H9 (cell line): Measurements from ENCODE around the gene DMRT1. TPM values are rescaled to one million over a fixed set of nuclear protein-coding genes. Genes with fewer than 3 reads are reported as not detected.

Experiments used
- DNase-seq: peaks from one replicate; pipeline ENCODE4 v3.0.0-alpha.2; 2017
- H2AFZ ChIP-seq: one replicate; pipeline ENCODE4 v1.6.1; 2013; ENCODE audit warnings: mild to moderate bottlenecking, low read length, control low read depth, moderate library complexity
- H2AK5ac ChIP-seq: 2 replicates; pipeline ENCODE4 v1.6.1; 2013; ENCODE audit warnings: low read length, control low read depth, mixed read lengths; ENCODE audit not compliant: insufficient read length
- H2BK120ac ChIP-seq: one replicate; pipeline ENCODE4 v1.6.1; 2013; ENCODE audit warnings: low read depth, mild to moderate bottlenecking, low read length, control low read depth, inconsistent platforms; ENCODE audit not compliant: poor library complexity, severe bottlenecking
- H2BK12ac ChIP-seq: 2 replicates; pipeline ENCODE4 v1.6.1; 2013; ENCODE audit warnings: low read length, control low read depth, mixed read lengths, low read depth; ENCODE audit not compliant: insufficient read length
- H2BK15ac ChIP-seq: 2 replicates; pipeline ENCODE4 v1.6.1; 2013; ENCODE audit warnings: low read depth, low read length, control low read depth
- H2BK20ac ChIP-seq: one replicate; pipeline ENCODE4 v1.6.1; 2013; ENCODE audit warnings: low read depth, mild to moderate bottlenecking, low read length, control low read depth, inconsistent platforms; ENCODE audit not compliant: poor library complexity, severe bottlenecking
- H2BK5ac ChIP-seq: 2 replicates; pipeline ENCODE4 v1.6.1; 2013; ENCODE audit warnings: low read length, control low read depth, mixed read lengths; ENCODE audit not compliant: insufficient read length
- H3K14ac ChIP-seq: 2 replicates; pipeline ENCODE4 v1.6.1; 2013; ENCODE audit warnings: low read length, control low read depth; ENCODE audit not compliant: insufficient read depth
- H3K18ac ChIP-seq: 2 replicates; pipeline ENCODE4 v1.6.1; 2013; ENCODE audit warnings: low read depth, mild to moderate bottlenecking, mixed read lengths, low read length, control low read depth; ENCODE audit not compliant: insufficient read length
- H3K23ac ChIP-seq: 2 replicates; pipeline ENCODE4 v1.6.1; 2013; ENCODE audit warnings: low read length, control low read depth, mixed read lengths, low read depth; ENCODE audit not compliant: insufficient read length
- H3K23me2 ChIP-seq: 2 replicates; pipeline ENCODE4 v1.6.1; 2013; ENCODE audit warnings: low read depth, mild to moderate bottlenecking, mixed read lengths, low read length, control low read depth; ENCODE audit not compliant: insufficient read length, poor library complexity, severe bottlenecking
- H3K27ac ChIP-seq: 2 replicates; pipeline ENCODE4 v1.5.1; 2013; ENCODE audit warnings: low read length, control low read depth, mixed read lengths, low read depth; ENCODE audit not compliant: insufficient read length
- H3K27me3 ChIP-seq: 2 replicates; pipeline ENCODE4 v1.6.1; 2013; ENCODE audit warnings: low read length, control low read depth, inconsistent platforms; ENCODE audit not compliant: insufficient read depth
- H3K4ac ChIP-seq: 2 replicates; pipeline ENCODE4 v1.6.1; 2013; ENCODE audit warnings: low read depth, mild to moderate bottlenecking, control low read depth, inconsistent platforms, low read length, moderate library complexity
- H3K4me1 ChIP-seq: 2 replicates; pipeline ENCODE4 v1.6.1; 2013; ENCODE audit warnings: low read length, control low read depth, inconsistent platforms; ENCODE audit not compliant: insufficient read depth
- H3K4me2 ChIP-seq: 2 replicates; pipeline ENCODE4 v1.6.1; 2013; ENCODE audit warnings: low read length, control low read depth, mixed read lengths; ENCODE audit not compliant: insufficient read length, insufficient read depth
- H3K56ac ChIP-seq: 2 replicates; pipeline ENCODE4 v1.6.1; 2013; ENCODE audit warnings: low read depth, mild to moderate bottlenecking, mixed read lengths, low read length, control low read depth; ENCODE audit not compliant: insufficient read length
- H3K79me1 ChIP-seq: 2 replicates; pipeline ENCODE4 v1.6.1; 2013; ENCODE audit warnings: low read depth, mild to moderate bottlenecking, moderate library complexity, low read length, control low read depth, inconsistent platforms; ENCODE audit not compliant: insufficient read depth, poor library complexity, severe bottlenecking
- H3K79me2 ChIP-seq: 2 replicates; pipeline ENCODE4 v1.6.1; 2013; ENCODE audit warnings: low read length, control low read depth, inconsistent platforms; ENCODE audit not compliant: insufficient read depth
- H3K9ac ChIP-seq: 2 replicates; pipeline ENCODE4 v1.6.1; 2013; ENCODE audit warnings: low read length, control low read depth, mixed read lengths; ENCODE audit not compliant: insufficient read length; ENCODE audit errors: extremely low read depth
- H3K9me3 ChIP-seq: one replicate; pipeline ENCODE4 v1.6.1; 2013; ENCODE audit warnings: low read depth, low read length, inconsistent platforms; ENCODE audit not compliant: control insufficient read depth
- H3T11ph ChIP-seq: one replicate; pipeline ENCODE4 v1.6.1; 2013; ENCODE audit warnings: mild to moderate bottlenecking, low read length, control low read depth, inconsistent platforms
- H4K20me1 ChIP-seq: one replicate; pipeline ENCODE4 v1.6.1; 2013; ENCODE audit not compliant: control insufficient read depth, insufficient read length, insufficient read depth
- H4K5ac ChIP-seq: 2 replicates; pipeline ENCODE4 v1.6.1; 2013; ENCODE audit warnings: low read depth, mild to moderate bottlenecking, mixed read lengths, low read length, control low read depth; ENCODE audit not compliant: insufficient read length
- H4K8ac ChIP-seq: replicated peaks from 2 replicates; pipeline ENCODE4 v1.6.1; 2013; ENCODE audit warnings: low read length, control low read depth, mixed read lengths, low read depth; ENCODE audit not compliant: insufficient read length
- H4K91ac ChIP-seq: 2 replicates; pipeline ENCODE4 v1.6.1; 2013; ENCODE audit warnings: low read depth, mild to moderate bottlenecking, moderate library complexity, mixed read lengths, low read length, control low read depth; ENCODE audit not compliant: insufficient read length
- H3K27ac Mint-ChIP-seq, 3 experiments: 2 replicates in 2 of 3; 3 replicates in 1 of 3; pipeline ENCODE4 v1.8.0; 2020 to 2021; ENCODE audit warnings: mixed read lengths in 3 of 3, mild to moderate bottlenecking in 1 of 3, moderate library complexity in 1 of 3
- H3K27me3 Mint-ChIP-seq: 2 replicates; pipeline ENCODE4 v1.8.0; 2021; ENCODE audit warnings: low read depth, mild to moderate bottlenecking, moderate library complexity, mixed read lengths
- H3K36me3 Mint-ChIP-seq, 3 experiments: 2 replicates in 2 of 3; 3 replicates in 1 of 3; pipeline ENCODE4 v1.8.0; 2020 to 2021; ENCODE audit warnings: low read depth in 3 of 3, mixed read lengths in 3 of 3; ENCODE audit not compliant: insufficient read depth in 1 of 3
- H3K4me1 Mint-ChIP-seq, 2 experiments: 2 replicates each; pipeline ENCODE4 v1.8.0; 2020; ENCODE audit warnings: mixed read lengths in 2 of 2
- H3K4me3 Mint-ChIP-seq, 2 experiments: 2 replicates in 1 of 2; 3 replicates in 1 of 2; pipeline ENCODE4 v1.8.0; 2020 to 2021; ENCODE audit warnings: mild to moderate bottlenecking in 2 of 2, mixed read lengths in 2 of 2, moderate library complexity in 1 of 2
- H3K9me3 Mint-ChIP-seq, 2 experiments: 2 replicates in 1 of 2; 3 replicates in 1 of 2; pipeline ENCODE4 v1.8.0; 2020; ENCODE audit warnings: mild to moderate bottlenecking in 2 of 2, mixed read lengths in 2 of 2, moderate library complexity in 1 of 2
- WGBS: extraction: QIAGEN DNeasy Blood & Tissue Kit; methylation state at CpG from one replicate; pipeline ENCODE4 v1.1.7; 2013; ENCODE audit warnings: missing lambda C conversion rate, low lambda C conversion rate, mixed read lengths; ENCODE audit not compliant: insufficient read length; ENCODE audit errors: extremely low coverage; 5-methylcytosine and 5-hydroxymethylcytosine counted together
- total RNA-seq: library from RNA; stranded (reverse); gene quantifications from 2 replicates; pipeline ENCODE4 v1.2.1, GENCODE V29; 2021
- TF ChIP-seq, protein P1 (sequence below): fragments of 200-600 bp; sonication (generic); conservative IDR thresholded peaks from 3 replicates; pipeline ENCODE4 v1.8.0; 2021; ENCODE audit warnings: antibody characterized with exemption, mild to moderate bottlenecking

DMRT1 gene
- total RNA-seq, 1 experiment from 2014 or later = not detected

DNA sequence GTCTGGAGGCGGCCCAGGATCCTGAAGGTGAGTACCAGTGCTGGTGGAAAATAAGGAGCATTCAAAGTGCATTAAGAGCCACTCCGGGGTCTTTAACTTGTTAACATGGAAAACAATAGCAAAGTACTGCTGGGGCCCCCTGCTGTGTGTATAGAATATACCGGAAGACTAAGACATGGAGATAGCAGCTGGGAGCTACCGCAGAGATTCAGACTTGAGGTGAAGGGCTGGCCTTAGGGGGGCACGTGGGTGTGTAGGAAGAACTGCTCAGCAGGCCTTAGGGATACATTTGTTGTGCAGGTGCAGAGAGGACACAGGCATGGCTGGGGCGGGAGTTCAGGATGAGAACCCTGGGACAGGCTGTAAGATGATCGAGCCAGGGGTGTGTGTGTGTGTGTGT, 1.2 kb upstream of the DMRT1 start:
- H2BK12ac ChIP-seq = no peak overlapping the region
- no peak overlapping the region for H2BK120ac ChIP-seq
- H3K23ac ChIP-seq = no peak overlapping the region
- H2AK5ac ChIP-seq = no peak overlapping the region
- WGBS = no CpG with 5 or more reads among the region's 7 CpGs
- Mint-ChIP-seq H3K4me1 (peaks cover 20 to 23% of the 10 kb centered on the region in 2 experiments), H3K27me3 (peaks cover 99% of the 10 kb centered on the region), H3K4me3 (peak overlapping the region in 1 of 2 experiments; percentile 73; a peak in 2 of 5 replicates), H3K9me3 (peaks cover 2 to 20% of the 10 kb centered on the region in 2 experiments; a peak in 2 of 5 replicates), H3K27ac (no peak overlapping the region), H3K36me3 (no peaks in the 10 kb centered on the region)
- peaks cover 4% of the 10 kb centered on the region for H3K23me2 ChIP-seq
- no peak overlapping the region for H2BK20ac ChIP-seq
- H3K27me3 ChIP-seq = peaks cover 65% of the 10 kb centered on the region
- H3K18ac ChIP-seq = no peak overlapping the region
- H3K4ac ChIP-seq = no peak overlapping the region
- no peak overlapping the region for H4K5ac ChIP-seq
- no peak overlapping the region for H3K56ac ChIP-seq
- H4K20me1 ChIP-seq = no peaks in the 10 kb centered on the region
- TF ChIP-seq, protein P1, sequence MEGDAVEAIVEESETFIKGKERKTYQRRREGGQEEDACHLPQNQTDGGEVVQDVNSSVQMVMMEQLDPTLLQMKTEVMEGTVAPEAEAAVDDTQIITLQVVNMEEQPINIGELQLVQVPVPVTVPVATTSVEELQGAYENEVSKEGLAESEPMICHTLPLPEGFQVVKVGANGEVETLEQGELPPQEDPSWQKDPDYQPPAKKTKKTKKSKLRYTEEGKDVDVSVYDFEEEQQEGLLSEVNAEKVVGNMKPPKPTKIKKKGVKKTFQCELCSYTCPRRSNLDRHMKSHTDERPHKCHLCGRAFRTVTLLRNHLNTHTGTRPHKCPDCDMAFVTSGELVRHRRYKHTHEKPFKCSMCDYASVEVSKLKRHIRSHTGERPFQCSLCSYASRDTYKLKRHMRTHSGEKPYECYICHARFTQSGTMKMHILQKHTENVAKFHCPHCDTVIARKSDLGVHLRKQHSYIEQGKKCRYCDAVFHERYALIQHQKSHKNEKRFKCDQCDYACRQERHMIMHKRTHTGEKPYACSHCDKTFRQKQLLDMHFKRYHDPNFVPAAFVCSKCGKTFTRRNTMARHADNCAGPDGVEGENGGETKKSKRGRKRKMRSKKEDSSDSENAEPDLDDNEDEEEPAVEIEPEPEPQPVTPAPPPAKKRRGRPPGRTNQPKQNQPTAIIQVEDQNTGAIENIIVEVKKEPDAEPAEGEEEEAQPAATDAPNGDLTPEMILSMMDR = no peak
- no peaks in the 10 kb centered on the region for H3K79me1 ChIP-seq
- H4K91ac ChIP-seq = no peak overlapping the region
- H3K9ac ChIP-seq = no peak overlapping the region
- no peaks in the 10 kb centered on the region for H3K9me3 ChIP-seq
- peak; percentile 73 for DNase-seq
- no peak overlapping the region for H2BK15ac ChIP-seq
- H3K79me2 ChIP-seq = no peaks in the 10 kb centered on the region
- H3K4me1 ChIP-seq = no peaks in the 10 kb centered on the region
- no peak overlapping the region for H3K4me2 ChIP-seq
- no peak overlapping the region for H2AFZ ChIP-seq
- no peak overlapping the region for H3K27ac ChIP-seq
- H2BK5ac ChIP-seq = no peak overlapping the region
- no peak overlapping the region for H4K8ac ChIP-seq
- H3K14ac ChIP-seq = no peak overlapping the region
- H3T11ph ChIP-seq = no peak overlapping the region
